Measurements from ENCODE around the gene SLC5A11.

Gene SLC5A11

GRCh38 chr16:24821129-24821528 is 24.6 kb upstream of the SLC5A11 start:
- no peak overlapping the region for H3K4me3 ChIP-seq (ENCODE audit: low read depth in 1 of 2, low read length in 1 of 2)
- H3K27me3 ChIP-seq, result no peaks in the 10 kb centered on the region
- H3K9me3 ChIP-seq, result no peaks in the 10 kb centered on the region
- no peak for TF ChIP-seq CTCF (IDR thresholded peaks at IDR 0.05)
- peaks cover 93% of the 10 kb centered on the region for H3K36me3 ChIP-seq
- H3K4me1 ChIP-seq (ENCODE audit: control insufficient read depth in 1 of 2, insufficient read depth in 1 of 2, low read depth in 1 of 2, low read length in 1 of 2), result no peaks in the 10 kb centered on the region
- H3K27ac ChIP-seq, result no peak overlapping the region

GRCh38 chr16:24822542-24822941 is 23.2 kb upstream of the SLC5A11 start:
- Histone ChIP-seq H3K27me3 (no peaks in the 10 kb centered on the region), H3K27ac (no peak overlapping the region), H3K4me1 (ENCODE audit: control insufficient read depth in 1 of 2, insufficient read depth in 1 of 2, low read depth in 1 of 2, low read length in 1 of 2) (no peaks in the 10 kb centered on the region), H3K4me3 (ENCODE audit: low read depth in 1 of 2, low read length in 1 of 2) (no peak overlapping the region), H3K9me3 (no peaks in the 10 kb centered on the region), H3K36me3 (peaks cover 91% of the 10 kb centered on the region)
- TF ChIP-seq CTCF (IDR thresholded peaks at IDR 0.05), result no peak

GRCh38 chr16:24822974-24823373 is 22.8 kb upstream of the SLC5A11 start:
- Histone ChIP-seq H3K36me3 (peaks cover 91% of the 10 kb centered on the region), H3K9me3 (no peaks in the 10 kb centered on the region), H3K27me3 (no peaks in the 10 kb centered on the region), H3K27ac (no peak overlapping the region), H3K4me3 (ENCODE audit: low read depth in 1 of 2, low read length in 1 of 2) (no peak overlapping the region), H3K4me1 (ENCODE audit: control insufficient read depth in 1 of 2, insufficient read depth in 1 of 2, low read depth in 1 of 2, low read length in 1 of 2) (no peaks in the 10 kb centered on the region)
- no peak for TF ChIP-seq CTCF (IDR thresholded peaks at IDR 0.05)

GRCh38 chr16:24825696-24826095 is 20.1 kb upstream of the SLC5A11 start:
- H3K4me3 ChIP-seq (ENCODE audit: low read depth in 1 of 2, low read length in 1 of 2), result no peak overlapping the region
- H3K4me1 ChIP-seq (ENCODE audit: control insufficient read depth in 1 of 2, insufficient read depth in 1 of 2, low read depth in 1 of 2, low read length in 1 of 2), result no peaks in the 10 kb centered on the region
- H3K27ac ChIP-seq, result no peak overlapping the region
- H3K36me3 ChIP-seq, result peaks cover 73% of the 10 kb centered on the region
- no peak for TF ChIP-seq CTCF (IDR thresholded peaks at IDR 0.05)
- no peaks in the 10 kb centered on the region for H3K9me3 ChIP-seq
- no peaks in the 10 kb centered on the region for H3K27me3 ChIP-seq

GRCh38 chr16:24826096-24826690 is 19.6 kb upstream of the SLC5A11 start:
- H3K4me3 ChIP-seq (ENCODE audit: low read depth in 1 of 2, low read length in 1 of 2), result no peak overlapping the region
- no peaks in the 10 kb centered on the region for H3K4me1 ChIP-seq (ENCODE audit: control insufficient read depth in 1 of 2, insufficient read depth in 1 of 2, low read depth in 1 of 2, low read length in 1 of 2)
- H3K9me3 ChIP-seq, result no peaks in the 10 kb centered on the region
- peaks cover 68% of the 10 kb centered on the region for H3K36me3 ChIP-seq
- H3K27me3 ChIP-seq, result no peaks in the 10 kb centered on the region
- no peak overlapping the region for H3K27ac ChIP-seq
- TF ChIP-seq CTCF (IDR thresholded peaks at IDR 0.05), result no peak
